HCT116 (cell line): ENCODE measurements around the gene EPHB2.

Experiments
- CEBPB ChIP-seq: IDR thresholded peaks from 2 replicates; pipeline ENCODE4 v1.6.1; 2012; ENCODE audit warnings: low read depth
- CTCF ChIP-seq, 3 experiments: fragments of 200-600 bp in 1 of 3; sonication (generic) in 1 of 3; IDR thresholded peaks in 2 of 3; conservative IDR thresholded peaks in 1 of 3; 2 replicates each; pipeline ENCODE4 v1.5.1; 2012 to 2017; ENCODE audit warnings: low read depth in 2 of 3, low read length in 2 of 3, antibody characterized with exemption in 1 of 3, borderline replicate concordance in 1 of 3, control low read depth in 1 of 3, mild to moderate bottlenecking in 1 of 3, mixed read lengths in 1 of 3, mixed run types in 1 of 3, moderate library complexity in 1 of 3; ENCODE audit not compliant: insufficient read depth in 1 of 3
- EZH2 ChIP-seq: fragments of 200-600 bp; sonication (generic); IDR thresholded peaks from 2 replicates; pipeline ENCODE4 v1.6.1; 2017; ENCODE audit warnings: antibody characterized with exemption, mixed run types
- EZH2phosphoT487 ChIP-seq: fragments of 200-600 bp; IDR thresholded peaks from 2 replicates; pipeline ENCODE4 v1.6.1; 2018; ENCODE audit warnings: antibody characterized with exemption, borderline replicate concordance
- POLR2AphosphoS5 ChIP-seq: IDR thresholded peaks from 2 replicates; pipeline ENCODE4 v1.6.1; 2011; ENCODE audit warnings: mild to moderate bottlenecking, low read depth, low read length, moderate library complexity
- REST ChIP-seq: IDR thresholded peaks from 2 replicates; pipeline ENCODE4 v1.6.1; 2012; ENCODE audit warnings: low read depth
- SIN3A ChIP-seq: IDR thresholded peaks from 2 replicates; pipeline ENCODE4 v1.6.1; 2012; ENCODE audit warnings: low read depth
- TCF7L2 ChIP-seq: IDR thresholded peaks from 2 replicates; pipeline ENCODE4 v1.7.0; 2011; ENCODE audit warnings: borderline replicate concordance, inconsistent platforms; ENCODE audit not compliant: insufficient read depth, insufficient read length; ENCODE audit errors: extremely low read depth
- ZFX ChIP-seq: fragments of 450-650 bp; IDR thresholded peaks from 2 replicates; pipeline ENCODE4 v1.6.1; 2017
- ZNF274 ChIP-seq: fragments of 200-500 bp; sonication (Bioruptor generic); IDR thresholded peaks from 2 replicates; pipeline ENCODE4 v1.6.1; 2014; ENCODE audit warnings: mild to moderate bottlenecking, low read depth, low read length, inconsistent platforms

GRCh38 chr1:22824466-22824865, 113.8 kb downstream of the EPHB2 start:
- TF ChIP-seq CEBPB: no peak
- no peak for TF ChIP-seq CTCF (IDR thresholded peaks at IDR 0.05 in 2 of 3, conservative IDR thresholded peaks at IDR 0.05 in 1 of 3; ENCODE audit: borderline replicate concordance in 1 of 3, insufficient read depth in 1 of 3, low read depth in 2 of 3, low read length in 2 of 3)
- no peak for TF ChIP-seq ZNF274
- TF ChIP-seq ZFX: no peak
- no peak for TF ChIP-seq TCF7L2
- TF ChIP-seq EZH2: no peak
- no peak for TF ChIP-seq EZH2phosphoT487
- TF ChIP-seq SIN3A: no peak
- no peak for TF ChIP-seq POLR2AphosphoS5
- TF ChIP-seq REST: no peak
